ENCODE data around the gene LILRB2.
"Not testable (repeated sequence)": the region's sequence is repeated elsewhere in the genome, so short reads cannot be mapped to it uniquely, and the experiment has no call there.

Gene LILRB2

DNA sequence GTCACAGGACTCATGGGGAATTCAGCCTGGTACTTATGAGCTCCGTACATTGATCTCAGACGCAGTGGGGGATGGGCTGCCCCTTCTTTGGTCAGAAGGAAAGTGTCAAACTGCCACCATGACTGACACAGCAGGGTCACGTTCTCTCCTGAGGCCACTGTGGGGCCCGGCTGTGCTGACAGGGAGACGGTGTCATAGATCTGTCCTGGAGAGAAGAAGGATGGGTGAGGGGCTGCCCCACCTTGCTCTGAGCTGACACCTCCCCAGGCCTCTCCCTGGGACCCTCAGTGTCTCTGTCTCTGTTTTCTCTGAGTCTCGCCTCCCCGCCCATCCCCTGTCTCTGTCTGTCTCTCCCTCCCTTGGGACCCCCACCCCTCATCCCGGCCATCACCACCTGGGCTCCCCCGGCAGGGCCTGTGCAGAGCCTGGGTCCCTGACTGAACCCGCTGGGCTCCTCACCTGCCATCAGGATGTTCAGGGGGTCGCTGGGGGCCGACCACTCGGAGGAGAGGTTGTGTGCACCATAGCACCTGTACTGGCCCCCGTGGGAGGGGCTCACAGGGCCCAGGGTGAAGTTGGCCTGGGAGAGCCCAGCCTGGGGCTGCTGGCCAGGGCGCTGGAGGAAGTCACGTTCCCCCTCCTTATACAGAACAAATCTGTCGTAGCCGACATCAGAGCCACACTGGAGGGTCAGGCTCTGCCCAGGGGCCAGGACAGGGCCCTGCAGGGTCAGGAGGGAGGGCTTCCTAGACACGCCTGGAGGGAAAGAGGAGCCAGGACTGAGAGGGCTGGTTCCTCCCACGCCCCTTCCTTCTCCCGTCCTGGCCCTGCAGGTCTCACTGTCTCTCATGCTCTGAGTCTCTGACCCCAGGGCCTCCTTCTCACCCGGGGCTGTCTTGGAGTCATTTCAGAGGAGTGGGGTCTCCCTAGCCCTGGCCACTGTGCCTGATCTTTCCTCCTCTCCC lies 40.3 kb downstream of the LILRB2 start:
- DNase-seq (ENCODE audit: low read depth in 2 of 2): not testable (repeated sequence)

DNA sequence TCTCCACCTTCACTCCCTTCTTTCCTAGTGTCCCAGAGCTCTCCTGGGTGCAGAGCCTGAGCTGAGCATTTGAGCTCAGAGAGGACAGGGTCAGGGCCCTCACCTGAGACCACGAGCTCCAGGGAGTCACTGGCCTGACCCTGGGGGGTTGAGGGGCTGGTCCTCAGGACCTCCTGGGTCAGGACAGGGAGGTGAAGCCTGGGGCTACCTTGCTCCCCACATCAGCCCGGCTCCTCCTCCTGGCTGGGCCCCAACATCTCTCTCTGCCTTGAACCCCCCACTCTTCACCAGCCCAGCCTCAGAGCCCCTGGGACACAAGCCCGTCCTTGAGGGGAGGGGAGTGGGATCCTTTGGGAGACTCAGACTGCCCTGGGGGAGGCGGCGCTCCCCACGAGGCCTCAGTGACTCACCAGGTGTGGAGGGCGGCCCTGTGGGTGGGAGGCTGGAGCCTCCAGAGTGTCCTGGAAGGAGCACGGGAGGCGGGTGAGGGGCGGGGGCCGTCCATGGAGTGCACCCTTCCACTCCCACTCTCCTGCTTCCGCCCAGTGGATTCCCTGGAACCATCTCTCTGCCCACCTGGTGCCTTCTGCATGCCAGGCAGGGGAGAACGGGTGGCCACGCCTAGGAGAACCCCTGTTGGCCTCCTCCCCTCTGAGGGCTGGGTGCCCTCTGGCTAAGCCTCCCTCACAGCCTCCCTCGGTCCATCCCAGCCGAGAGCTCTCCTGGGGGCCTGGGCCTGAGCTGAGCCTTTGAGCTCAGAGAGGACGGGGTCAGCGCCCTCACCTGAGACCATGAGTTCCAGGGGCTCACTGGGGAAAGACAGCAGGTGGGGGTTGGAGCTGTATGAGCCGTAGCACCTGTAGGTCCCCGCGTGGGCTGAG lies 41.2 kb downstream of the LILRB2 start:
- DNase-seq (ENCODE audit: low read depth in 2 of 2): not testable (repeated sequence)

DNA sequence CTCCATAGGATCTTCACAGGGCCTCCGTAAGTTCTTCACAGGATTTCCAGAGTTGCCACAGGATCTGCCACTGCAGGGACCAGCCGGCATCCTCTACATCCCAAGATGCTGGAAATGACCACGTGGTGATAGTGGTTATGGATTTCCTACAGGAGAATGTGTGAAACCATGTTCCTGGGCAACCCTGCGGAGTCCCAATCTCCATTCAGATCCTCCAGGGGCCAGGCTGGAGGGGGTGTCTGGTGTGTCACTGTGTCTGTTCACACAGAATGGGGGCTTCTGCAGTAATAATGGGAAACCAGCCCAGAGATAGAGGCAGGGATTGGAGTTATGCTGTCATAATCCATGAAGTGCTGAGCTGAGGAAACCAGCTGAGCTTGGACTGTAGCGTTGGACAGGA lies 47.0 kb downstream of the LILRB2 start:
- DNase-seq (ENCODE audit: low read depth in 2 of 2): no peak

DNA sequence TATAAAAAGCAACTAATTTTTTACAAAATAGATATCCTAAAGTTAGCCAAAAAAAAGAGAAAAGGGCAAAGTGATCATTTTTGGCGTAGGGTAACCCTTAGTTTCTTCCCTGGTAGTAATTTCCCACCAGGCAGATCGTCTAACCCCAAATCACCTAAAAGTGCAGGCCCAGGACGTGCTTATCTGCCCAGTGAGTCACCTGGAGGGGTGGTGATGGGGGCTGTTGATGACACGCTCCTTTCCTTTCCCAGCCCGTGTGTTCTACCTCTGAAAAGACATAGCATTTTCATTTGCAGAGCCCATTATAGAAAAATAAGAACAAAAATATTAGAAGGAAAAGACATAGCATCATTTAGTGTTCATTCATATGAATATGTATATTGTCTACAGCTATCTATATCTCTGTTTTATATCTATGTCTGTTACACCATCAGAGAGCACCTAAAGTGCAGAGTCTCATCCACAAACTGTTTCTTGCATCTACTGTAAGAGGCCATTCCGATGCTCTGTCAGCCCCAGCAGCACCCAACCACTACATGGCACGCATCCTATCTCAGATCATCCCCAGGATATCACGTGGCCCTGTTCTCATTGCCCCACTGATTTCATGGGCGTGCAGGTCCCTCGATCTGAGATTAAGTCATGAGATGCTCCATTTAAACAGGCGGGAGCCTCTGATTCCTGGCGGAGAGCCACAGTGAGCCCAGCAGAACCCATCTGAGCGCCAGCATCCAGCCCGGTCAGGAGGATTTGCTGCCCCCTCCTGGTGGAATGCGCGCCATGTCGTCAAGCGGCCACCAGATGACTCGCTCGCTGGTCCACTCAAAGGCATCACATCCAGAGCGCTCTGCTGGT lies 49.6 kb downstream of the LILRB2 start:
- peak; percentile 80 to 85 for DNase-seq (ENCODE audit: low read depth in 2 of 2)

DNA sequence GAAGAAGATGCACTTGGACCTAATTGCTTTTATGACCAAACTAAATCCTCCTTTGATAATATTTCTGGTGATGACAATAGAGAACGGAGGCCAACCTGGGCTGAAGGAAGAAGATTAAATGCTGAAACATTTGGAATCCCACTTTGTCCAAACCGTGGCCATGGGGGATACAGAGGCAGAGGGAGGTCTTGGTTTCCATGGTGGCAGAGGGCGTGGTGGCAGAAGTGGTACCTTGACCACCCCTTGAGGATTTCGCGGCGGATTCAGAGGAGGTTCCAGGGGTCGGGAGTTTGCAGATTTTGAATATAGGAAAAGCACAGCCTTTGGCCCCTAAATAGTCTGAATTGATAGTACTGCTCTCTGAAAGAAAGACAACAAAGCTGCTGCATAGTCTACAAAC lies 50.9 kb downstream of the LILRB2 start:
- DNase-seq (ENCODE audit: low read depth in 2 of 2): no peak

DNA sequence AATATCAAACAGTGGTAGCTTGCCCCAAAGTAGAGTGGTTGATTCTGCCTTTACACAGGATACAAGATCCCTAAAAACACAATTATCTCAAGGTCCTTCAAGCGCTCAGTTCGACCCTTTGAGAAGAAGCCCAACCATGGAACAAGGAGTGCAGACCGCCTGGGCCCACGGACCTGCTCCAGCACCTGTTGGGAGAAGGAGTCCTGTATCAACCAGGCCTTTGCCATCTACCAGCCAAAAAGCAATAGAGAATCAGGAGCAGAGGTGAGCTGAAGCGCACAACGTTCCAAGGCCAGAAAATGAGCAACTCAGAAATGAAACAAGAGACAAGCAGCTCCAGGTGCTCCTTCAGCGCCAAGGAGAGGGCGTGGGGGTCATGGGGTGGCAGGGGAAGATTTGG lies 51.8 kb downstream of the LILRB2 start:
- DNase-seq (ENCODE audit: low read depth in 2 of 2): no peak

DNA sequence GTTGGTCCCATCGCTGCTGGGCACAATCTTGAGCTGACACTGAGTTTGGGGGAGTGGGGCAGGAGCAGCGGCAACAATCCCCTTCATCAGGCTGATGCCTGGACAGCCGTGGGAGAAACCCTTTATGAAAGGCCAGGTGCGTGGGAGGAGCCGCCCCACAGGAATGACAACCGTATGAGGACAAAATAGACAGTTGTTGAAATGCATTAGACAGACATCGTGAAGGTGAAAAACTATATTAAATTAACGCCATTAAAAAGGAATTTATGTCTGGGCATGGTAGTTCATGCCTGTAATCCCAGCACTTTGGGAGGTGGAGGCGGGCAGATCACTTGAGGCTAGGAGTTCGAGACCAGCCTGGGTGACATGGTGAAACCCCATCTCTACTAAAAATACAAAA lies 56.3 kb downstream of the LILRB2 start:
- not testable (repeated sequence) for DNase-seq (ENCODE audit: low read depth in 2 of 2)

DNA sequence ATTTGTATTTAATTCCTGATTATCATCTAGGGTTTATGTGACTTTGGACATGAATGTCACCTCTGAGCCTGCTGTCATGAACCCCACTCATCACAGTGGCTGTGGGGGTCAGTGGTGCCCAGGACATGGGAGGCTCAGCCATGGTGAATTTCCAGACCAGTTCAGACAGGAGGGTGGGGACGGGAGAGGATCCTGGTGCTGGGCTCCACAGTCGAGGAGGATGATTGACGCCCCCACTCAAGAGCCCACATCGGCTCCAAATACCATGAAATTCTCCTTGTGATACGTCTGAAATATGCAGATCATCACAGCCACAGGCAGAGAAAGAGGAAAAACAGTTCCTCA lies 57.0 kb downstream of the LILRB2 start:
- DNase-seq (ENCODE audit: low read depth in 2 of 2): not testable (repeated sequence)
